IMR-90 (cell line): ENCODE data around the gene RAB38. TPM values are rescaled to one million over a fixed set of nuclear protein-coding genes. Genes with fewer than 3 reads are reported as not detected.

Experiments used
- ATAC-seq: fragments of 200-7000 bp; cut with Tn5 transposase; 2 replicates; pipeline ENCODE4 v1.9.1; 2020; ENCODE audit warnings: low read depth, mild to moderate bottlenecking, moderate library complexity
- BruUV-seq: library from RNA; stranded (reverse); fragments of 400-500 nt; replicated peaks from 2 replicates; lab custom pipeline; 2021; lab: Mats Ljungman, UMichigan
- CTCF ChIA-PET: fragments of 300-600 bp; formaldehyde crosslinking; extraction: SDS; loops from one replicate; lab custom pipeline; 2021; ENCODE audit warnings: antibody characterized with exemption; lab: Yijun Ruan, JAX
- POLR2A ChIA-PET: fragments of 300-600 bp; sonication (Branson Sonifier 250); formaldehyde crosslinking; loops from one replicate; lab custom pipeline; 2022; ENCODE audit warnings: antibody characterized with exemption; ENCODE audit not compliant: unreplicated experiment; lab: Charles Lee
- DNase-seq: peaks from one replicate; pipeline ENCODE4 v3.0.0; 2013
- H2AFZ ChIP-seq: replicated peaks from 2 replicates; pipeline ENCODE3; 2013; ENCODE audit warnings: low read length, mild to moderate bottlenecking; ENCODE audit not compliant: poor library complexity
- H2AK5ac ChIP-seq: 2 replicates; pipeline ENCODE4 v1.6.1; 2013; ENCODE audit warnings: low read depth, low read length, inconsistent platforms
- H2AK9ac ChIP-seq: replicated peaks from 2 replicates; pipeline ENCODE3; 2013; ENCODE audit warnings: mild to moderate bottlenecking, low read depth, low read length, moderate library complexity; ENCODE audit not compliant: poor library complexity
- H2BK120ac ChIP-seq: 2 replicates; pipeline ENCODE4 v1.6.1; 2013; ENCODE audit warnings: low read depth, low read length, inconsistent platforms
- H2BK15ac ChIP-seq: 3 replicates; pipeline ENCODE4 v1.6.1; 2013; ENCODE audit warnings: low read depth, low read length, inconsistent platforms
- H2BK20ac ChIP-seq: 2 replicates; pipeline ENCODE4 v1.6.1; 2013; ENCODE audit warnings: low read depth, mild to moderate bottlenecking, inconsistent platforms, low read length, moderate library complexity
- H2BK5ac ChIP-seq: 2 replicates; pipeline ENCODE4 v1.6.1; 2013; ENCODE audit warnings: mild to moderate bottlenecking, low read depth, low read length, inconsistent platforms; ENCODE audit not compliant: poor library complexity, severe bottlenecking
- H3K14ac ChIP-seq: replicated peaks from 2 replicates; pipeline ENCODE4 v1.6.1; 2013; ENCODE audit warnings: low read depth, low read length, inconsistent platforms
- H3K18ac ChIP-seq: 2 replicates; pipeline ENCODE4 v1.6.1; 2013; ENCODE audit warnings: low read depth, low read length, control low read depth
- H3K23ac ChIP-seq: 2 replicates; pipeline ENCODE4 v1.6.1; 2013; ENCODE audit warnings: low read depth, low read length, inconsistent platforms
- H3K27ac ChIP-seq: 2 replicates; pipeline ENCODE4 v1.5.1; 2013; ENCODE audit warnings: mild to moderate bottlenecking, control low read depth, low read length; ENCODE audit not compliant: insufficient read depth
- H3K27me3 ChIP-seq: 2 replicates; pipeline ENCODE4 v1.6.1; 2013; ENCODE audit warnings: low read length; ENCODE audit not compliant: control insufficient read depth, insufficient read depth
- H3K36me3 ChIP-seq: 2 replicates; pipeline ENCODE4 v1.6.1; 2013; ENCODE audit warnings: low read length, mixed read lengths; ENCODE audit not compliant: control insufficient read depth, insufficient read depth
- H3K4ac ChIP-seq: 2 replicates; pipeline ENCODE4 v1.6.1; 2013; ENCODE audit warnings: low read depth, low read length, inconsistent platforms
- H3K4me1 ChIP-seq: 2 replicates; pipeline ENCODE4 v1.6.1; 2013; ENCODE audit warnings: low read length, mixed read lengths; ENCODE audit not compliant: control insufficient read depth, insufficient read depth
- H3K4me2 ChIP-seq: 2 replicates; pipeline ENCODE4 v1.6.1; 2013; ENCODE audit warnings: low read depth, mild to moderate bottlenecking, control low read depth, low read length, moderate library complexity
- H3K4me3 ChIP-seq: 2 replicates; pipeline ENCODE4 v1.5.1; 2013; ENCODE audit warnings: low read depth, mild to moderate bottlenecking, control low read depth, low read length, moderate library complexity; ENCODE audit not compliant: insufficient read depth
- H3K56ac ChIP-seq: 2 replicates; pipeline ENCODE4 v1.6.1; 2013; ENCODE audit warnings: low read length, inconsistent platforms; ENCODE audit not compliant: insufficient read depth; ENCODE audit errors: extremely low read depth
- H3K79me1 ChIP-seq, 2 experiments: 2 replicates each; pipeline ENCODE4 v1.6.1; 2013; ENCODE audit warnings: low read length in 2 of 2, inconsistent platforms in 1 of 2, low read depth in 1 of 2
- H3K9ac ChIP-seq: 2 replicates; pipeline ENCODE4 v1.6.1; 2013; ENCODE audit warnings: low read depth, low read length, control low read depth
- H3K9me1 ChIP-seq: 2 replicates; pipeline ENCODE4 v1.6.1; 2013; ENCODE audit warnings: low read length, inconsistent platforms; ENCODE audit not compliant: insufficient read depth
- H3K9me3 ChIP-seq: 2 replicates; pipeline ENCODE4 v1.6.1; 2013; ENCODE audit warnings: low read length; ENCODE audit not compliant: control insufficient read depth, insufficient read depth
- H4K20me1 ChIP-seq: 2 replicates; pipeline ENCODE4 v1.6.1; 2013; ENCODE audit warnings: low read length, inconsistent platforms; ENCODE audit not compliant: insufficient read depth
- H4K5ac ChIP-seq: 2 replicates; pipeline ENCODE4 v1.6.1; 2013; ENCODE audit warnings: mild to moderate bottlenecking, low read depth, low read length, control low read depth
- H4K8ac ChIP-seq, 2 experiments: 2 replicates each; pipeline ENCODE4 v1.6.1; 2013; ENCODE audit warnings: low read depth in 2 of 2, low read length in 2 of 2, control low read depth in 1 of 2, inconsistent platforms in 1 of 2
- H4K91ac ChIP-seq: 2 replicates; pipeline ENCODE4 v1.6.1; 2013; ENCODE audit warnings: low read depth, low read length, inconsistent platforms; ENCODE audit not compliant: insufficient read depth
- POLR2A ChIP-seq: IDR thresholded peaks from 2 replicates; pipeline ENCODE4 v1.6.1; 2012; ENCODE audit warnings: mild to moderate bottlenecking, low read depth, low read length
- RCOR1 ChIP-seq: IDR thresholded peaks from 2 replicates; pipeline ENCODE4 v1.6.1; 2012; ENCODE audit warnings: mild to moderate bottlenecking, low read length, improper control_type of control experiment; ENCODE audit not compliant: insufficient replicate concordance
- WGBS, 2 experiments: methylation state at CpG; one replicate each; pipeline versions ENCODE4 v1.1.5 to v1.1.7; 2013; ENCODE audit warnings: missing lambda C conversion rate in 2 of 2; ENCODE audit not compliant: insufficient read length in 1 of 2; ENCODE audit errors: extremely low coverage in 2 of 2; 5-methylcytosine and 5-hydroxymethylcytosine counted together
- dilution Hi-C: fragments of 300-500 bp; cut with HindIII; formaldehyde crosslinking; loops from one replicate; pipeline ENCODE4 v1.14.3; 2018; ENCODE audit warnings: low sequenced_read_pairs; ENCODE audit not compliant: unreplicated experiment
- in situ Hi-C: fragments of 300-500 bp; cut with MboI; formaldehyde crosslinking; loops from 3 replicates; pipeline ENCODE4 v1.14.3; 2019; ENCODE audit warnings: low sequenced_read_pairs, inconsistent platforms, mixed read lengths
- intact Hi-C: fragments of 100-400 bp; cut with micrococcal nuclease; formaldehyde crosslinking; loops from 2 replicates; pipeline ENCODE4 v1.10.0; 2022
- polyA plus RNA-seq, 3 experiments: library from polyadenylated mRNA; depleted of rRNA; stranded (reverse); fragments of >200 nt; gene quantifications; 2 replicates each; pipeline ENCODE4 v1.2.3, GENCODE V29; 2012; ENCODE audit warnings: low replicate concordance in 1 of 3
- total RNA-seq: library from RNA; depleted of rRNA; stranded (reverse); fragments of >200 nt; gene quantifications from 2 replicates; pipeline ENCODE4 v1.2.3, GENCODE V29; 2012

The RAB38 gene
- total and polyA plus RNA-seq, 2 of the 4 experiments (the other 2 are of a cell fraction), result 5.0 to 6.5 TPM

- Histone ChIP-seq H3K27me3 (no peaks in the 10 kb centered on the region; the same call in none of the 2 replicates), H4K8ac (no peak overlapping the region), H4K91ac (no peak overlapping the region), H3K4ac (no peak overlapping the region), H3K79me1 (no peaks in the 10 kb centered on the region), H3K4me1 (peaks cover 2% of the 10 kb centered on the region; the same call in 1 of the 2 replicates), H3K9me1 (0 out of 2 replicates have a peak, but pooled peaks cover 4% of the 10 kb centered on the region), H3K4me3 (no peak overlapping the region), H3K56ac (no peak overlapping the region), H3K23ac (no peak overlapping the region), H2AK9ac (no peak overlapping the region), H4K5ac (no peak overlapping the region), H2BK15ac (no peak overlapping the region), H3K9me3 (no peaks in the 10 kb centered on the region), H3K9ac (no peak overlapping the region), H2BK5ac (no peak overlapping the region), H2BK120ac (no peak overlapping the region), H2BK20ac (no peak overlapping the region), H2AFZ (no peak overlapping the region), H3K14ac (no peak overlapping the region), H4K20me1 (no peaks in the 10 kb centered on the region), H3K18ac (no peak overlapping the region), H3K36me3 (no peaks in the 10 kb centered on the region), H3K4me2 (no peak overlapping the region), H3K27ac (no peak overlapping the region), H2AK5ac (no peak overlapping the region)
- no peak for TF ChIP-seq RCOR1
- no peak for TF ChIP-seq POLR2A
- no TSS peak for BruUV-seq
- ChIA-PET POLR2A (no interaction called here), CTCF (interaction anchor here (1.6 kb wide), 1 partner anchor 42 kb away, joined by 3 read pairs; no protein-coding TSS in a partner anchor)
- DNase-seq (peak; percentile 61), ATAC-seq (no peak)
- WGBS, 2 experiments, result no CpG with 5 or more reads among the region's 2 CpGs
- dilution Hi-C loops (no loop called here), intact Hi-C loops (loop anchor here (5.0 kb wide), 1 partner anchor 363 kb away; no protein-coding TSS in a partner anchor), in situ Hi-C loops (no loop called here)
These were observed 3.9 kb upstream of the RAB38 start for GRCh38 chr11:88179141-88179540.
